ENCODE measurements around the gene RBMX. TPM values are rescaled to one million over a fixed set of nuclear protein-coding genes. Genes with fewer than 3 reads are reported as not detected.

The RBMX gene
- total RNA-seq, 4 donors from 2014 or later, result 158 to 212 (median 189) TPM

DNA sequence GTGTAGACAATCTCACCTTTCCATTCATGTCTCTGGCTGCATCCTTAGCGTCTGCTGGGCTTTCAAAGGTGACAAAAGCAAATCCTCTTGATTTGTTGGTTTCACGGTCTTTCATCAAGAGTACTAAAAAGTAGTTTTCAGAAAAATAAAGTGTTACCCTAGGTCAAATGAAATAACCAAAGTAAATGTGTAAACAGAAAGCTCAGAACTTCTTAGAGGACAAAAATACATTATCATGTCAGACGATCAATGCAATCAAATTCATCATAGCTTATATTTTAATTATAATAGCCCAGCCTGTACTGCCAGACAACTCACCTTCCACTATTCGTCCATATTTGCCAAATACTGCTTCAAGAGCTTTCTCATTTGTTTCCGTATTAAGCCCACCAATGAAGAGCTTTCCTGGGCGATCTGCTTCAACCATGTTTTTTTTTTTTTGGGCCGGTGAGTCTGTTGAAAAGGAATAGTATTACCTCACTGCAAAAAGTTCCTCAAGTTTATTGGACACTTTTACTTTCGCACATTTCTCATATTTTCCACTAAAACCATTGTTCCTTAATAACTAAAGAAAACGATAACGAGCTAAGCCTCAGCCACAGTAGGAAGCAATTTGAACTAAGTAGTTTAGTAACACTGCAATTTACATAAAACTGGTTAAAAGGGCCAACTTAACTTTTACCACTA is 1.4 kb downstream of the RBMX start:
- TF ChIP-seq, protein P1, sequence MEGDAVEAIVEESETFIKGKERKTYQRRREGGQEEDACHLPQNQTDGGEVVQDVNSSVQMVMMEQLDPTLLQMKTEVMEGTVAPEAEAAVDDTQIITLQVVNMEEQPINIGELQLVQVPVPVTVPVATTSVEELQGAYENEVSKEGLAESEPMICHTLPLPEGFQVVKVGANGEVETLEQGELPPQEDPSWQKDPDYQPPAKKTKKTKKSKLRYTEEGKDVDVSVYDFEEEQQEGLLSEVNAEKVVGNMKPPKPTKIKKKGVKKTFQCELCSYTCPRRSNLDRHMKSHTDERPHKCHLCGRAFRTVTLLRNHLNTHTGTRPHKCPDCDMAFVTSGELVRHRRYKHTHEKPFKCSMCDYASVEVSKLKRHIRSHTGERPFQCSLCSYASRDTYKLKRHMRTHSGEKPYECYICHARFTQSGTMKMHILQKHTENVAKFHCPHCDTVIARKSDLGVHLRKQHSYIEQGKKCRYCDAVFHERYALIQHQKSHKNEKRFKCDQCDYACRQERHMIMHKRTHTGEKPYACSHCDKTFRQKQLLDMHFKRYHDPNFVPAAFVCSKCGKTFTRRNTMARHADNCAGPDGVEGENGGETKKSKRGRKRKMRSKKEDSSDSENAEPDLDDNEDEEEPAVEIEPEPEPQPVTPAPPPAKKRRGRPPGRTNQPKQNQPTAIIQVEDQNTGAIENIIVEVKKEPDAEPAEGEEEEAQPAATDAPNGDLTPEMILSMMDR (IDR thresholded peaks at IDR 0.05; ENCODE audit: low read depth), result no peak

DNA sequence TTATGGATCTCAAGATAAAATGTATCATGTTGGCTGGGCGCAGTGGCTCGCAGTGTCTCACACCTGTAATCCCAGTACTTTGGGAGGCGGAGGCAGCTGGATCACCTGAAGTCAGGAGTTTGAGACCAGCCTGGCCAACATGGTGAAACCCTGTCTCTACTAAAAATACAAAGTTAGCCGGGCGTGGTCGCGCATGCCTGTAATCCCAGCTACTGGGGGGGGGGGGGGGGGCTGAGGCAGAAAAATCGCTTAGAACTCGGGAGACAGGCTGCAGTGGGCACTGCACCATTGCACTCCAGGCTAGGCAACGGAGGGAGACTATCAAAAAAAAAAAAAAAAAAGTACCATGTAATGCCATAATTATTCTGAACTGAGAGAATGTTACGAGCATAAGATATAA is 2.1 kb downstream of the RBMX start:
- TF ChIP-seq, protein P1 (IDR thresholded peaks at IDR 0.05; ENCODE audit: low read depth), result no peak

DNA sequence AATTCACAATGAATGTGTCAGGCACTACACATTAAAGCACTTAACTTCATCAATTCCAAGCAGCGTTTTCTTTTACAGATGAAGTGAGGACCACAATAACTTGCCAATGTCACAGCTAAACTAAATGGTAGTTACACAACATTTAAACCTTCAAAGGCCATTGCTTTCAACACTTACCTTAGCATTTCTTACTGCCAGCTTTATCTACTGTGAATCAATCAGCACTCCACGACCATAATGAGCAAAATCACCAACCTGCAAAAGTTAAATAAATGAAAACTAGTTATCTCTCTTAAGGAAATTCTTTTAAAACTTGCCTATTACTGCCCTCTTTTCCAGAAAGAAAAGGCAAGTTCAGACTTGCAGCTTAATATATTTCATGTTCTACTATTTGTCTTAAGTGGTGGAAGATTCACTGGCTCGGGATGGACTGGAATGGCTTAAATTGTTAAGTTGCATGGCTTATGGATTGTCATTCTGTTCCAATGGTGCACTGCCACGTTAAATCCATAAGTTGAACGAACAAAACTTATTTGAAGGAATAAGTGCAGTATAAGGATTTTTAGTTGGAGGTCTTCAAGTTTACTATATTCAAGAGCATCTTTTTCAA is 8.3 kb downstream of the RBMX start:
- TF ChIP-seq, protein P1 (IDR thresholded peaks at IDR 0.05; ENCODE audit: low read depth), result no peak

DNA sequence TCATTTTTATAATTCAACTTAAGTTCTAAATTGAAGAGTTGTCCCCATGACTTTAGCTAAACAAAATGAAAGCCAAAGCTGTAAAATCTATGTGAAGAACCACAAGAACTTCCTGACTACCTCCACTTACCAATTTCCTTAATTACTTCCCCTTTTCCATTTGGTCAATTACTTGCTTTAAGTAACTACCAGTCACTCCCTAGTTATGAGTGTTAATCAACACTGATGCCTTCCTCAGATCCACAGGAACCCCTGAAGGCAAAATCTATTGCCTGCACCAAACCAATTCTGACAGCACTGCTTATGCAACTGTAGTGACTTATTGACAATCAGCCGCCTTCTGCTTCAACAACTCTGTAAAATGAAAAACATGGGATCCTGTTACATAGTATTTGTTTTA is 10.5 kb downstream of the RBMX start:
- TF ChIP-seq, protein P1 (IDR thresholded peaks at IDR 0.05; ENCODE audit: low read depth), result no peak

DNA sequence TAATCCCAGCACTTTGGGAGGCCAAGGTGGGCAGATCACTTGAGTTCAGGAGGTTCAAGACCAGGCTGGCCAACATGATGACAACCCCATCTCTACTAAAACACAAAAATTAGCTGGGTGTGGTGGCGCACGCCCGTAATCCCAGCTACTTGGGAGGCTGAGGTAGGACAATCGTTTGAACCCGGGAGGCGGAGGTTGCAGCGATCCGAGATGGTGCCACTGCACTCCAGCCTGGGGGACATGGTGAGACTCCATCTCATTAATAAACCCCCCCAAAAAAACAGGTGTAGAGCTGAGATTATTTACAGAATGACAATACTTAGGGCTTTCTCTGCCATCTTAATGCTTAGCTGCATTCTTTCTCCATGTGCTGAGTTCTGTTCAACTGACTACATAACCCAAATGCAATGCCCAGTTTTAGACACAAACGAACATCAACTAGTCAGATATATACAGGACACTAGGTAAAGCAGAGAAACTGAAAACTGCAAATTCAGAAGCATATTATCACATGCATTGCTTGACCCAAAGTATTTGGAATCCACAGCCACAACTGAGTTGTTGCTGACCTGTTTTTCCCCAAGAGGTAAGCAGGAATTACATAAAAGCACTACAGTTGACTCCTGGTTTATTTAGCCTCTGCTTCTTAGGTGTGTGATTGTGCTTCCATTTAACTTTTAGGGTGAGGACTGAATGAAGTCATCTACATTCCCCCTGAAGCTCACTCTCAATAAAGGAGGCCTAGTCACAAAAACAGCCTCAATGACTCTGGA is 12.1 kb downstream of the RBMX start:
- TF ChIP-seq, protein P1 (IDR thresholded peaks at IDR 0.05; ENCODE audit: low read depth), result no peak

DNA sequence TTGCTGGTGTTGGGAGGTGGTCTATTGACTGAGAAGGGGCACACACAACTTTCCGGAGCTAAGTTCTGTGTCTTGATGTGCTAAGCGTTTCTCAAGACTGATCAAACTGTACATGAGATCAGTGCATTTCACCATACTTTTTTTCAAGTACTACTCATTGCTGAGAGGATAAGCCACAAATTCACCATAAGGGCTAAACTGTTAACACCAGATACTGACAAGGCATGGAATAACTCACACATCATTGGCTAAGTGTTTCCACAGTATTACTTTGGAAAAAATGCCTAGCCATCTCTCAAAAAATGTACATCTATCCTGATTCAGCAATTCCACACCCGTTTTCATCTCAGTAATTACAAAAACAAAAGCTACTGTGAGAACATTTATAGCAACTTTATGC is 13.0 kb downstream of the RBMX start:
- TF ChIP-seq, protein P1 (IDR thresholded peaks at IDR 0.05; ENCODE audit: low read depth), result no peak

DNA sequence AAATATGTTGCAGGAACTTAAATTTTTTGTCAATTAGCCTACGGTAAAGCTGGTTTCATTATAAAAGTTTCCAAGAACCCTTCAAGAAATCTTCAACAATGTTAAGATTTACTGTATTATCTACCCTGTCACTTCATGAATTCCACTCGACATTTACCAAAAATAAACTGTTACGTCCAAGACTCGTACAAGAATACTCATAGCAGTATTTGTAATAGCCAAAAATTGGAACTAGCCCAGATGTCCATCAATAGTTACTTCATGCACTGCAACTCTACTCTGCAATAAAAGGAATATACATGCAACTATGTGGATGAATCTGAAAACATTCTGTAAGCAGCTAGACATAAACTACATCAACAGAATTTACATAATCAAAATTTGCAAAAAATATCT is 13.4 kb downstream of the RBMX start:
- TF ChIP-seq, protein P1 (IDR thresholded peaks at IDR 0.05; ENCODE audit: low read depth), result no peak
